ENCODE data around the gene CAPN5.

CAPN5 gene

DNA sequence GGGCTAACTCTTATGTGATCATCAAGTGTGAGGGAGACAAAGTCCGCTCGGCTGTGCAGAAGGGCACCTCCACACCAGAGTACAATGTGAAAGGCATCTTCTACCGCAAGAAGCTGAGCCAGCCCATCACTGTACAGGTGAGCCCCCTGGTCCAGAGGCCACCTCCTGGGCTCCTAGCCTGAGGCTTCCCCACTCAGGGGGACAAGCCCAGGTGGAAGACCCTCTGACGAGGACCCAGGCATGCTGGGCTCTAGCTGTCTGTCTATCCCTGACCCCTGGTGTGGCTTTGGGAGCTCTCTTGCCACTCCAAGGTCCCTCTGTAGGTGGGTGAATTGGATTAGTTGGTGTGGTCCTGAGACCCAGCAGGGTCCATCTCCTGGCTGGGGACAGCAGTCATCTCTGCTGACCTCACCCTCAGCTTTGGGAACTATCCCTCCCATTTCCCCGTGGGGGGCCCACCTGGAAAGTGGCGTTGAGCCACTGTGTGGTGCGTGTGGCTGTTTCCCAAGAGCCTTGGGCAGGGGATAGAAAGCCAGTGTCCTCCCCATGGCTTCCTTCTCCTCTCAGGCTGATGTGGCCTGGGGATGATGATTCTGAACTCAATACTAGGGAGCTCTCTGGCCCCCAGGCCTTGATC lies 55.9 kb downstream of the CAPN5 start:
- Histone ChIP-seq H3K4me3 (ENCODE audit: low read length, poor library complexity, severe bottlenecking) (no peak overlapping the region), H3F3A (ENCODE audit: low read depth) (no peaks in the 10 kb centered on the region), H3K9me2 (replicated peaks; ENCODE audit: low read depth, low read length) (no peaks in the 10 kb centered on the region), H2AFZ (ENCODE audit: low read length) (no peak overlapping the region), H3K4me1 (ENCODE audit: insufficient read depth, low read length, poor library complexity, severe bottlenecking) (peaks cover 20% of the 10 kb centered on the region), H3K36me3 (ENCODE audit: insufficient read depth, low read length) (peaks cover 7% of the 10 kb centered on the region; the same call in 1 of the 2 replicates), H4K20me1 (ENCODE audit: insufficient read depth, low read length, poor library complexity, severe bottlenecking) (no peaks in the 10 kb centered on the region), H3K27me3 (ENCODE audit: insufficient read depth, low read length, poor library complexity, severe bottlenecking) (no peaks in the 10 kb centered on the region), H3K9ac (ENCODE audit: low read depth, low read length, poor library complexity, severe bottlenecking) (no peak overlapping the region), H3K79me2 (ENCODE audit: insufficient read depth, low read length) (no peaks in the 10 kb centered on the region), H3K9me3 (ENCODE audit: insufficient read depth, low read depth, low read length) (no peaks in the 10 kb centered on the region), H3K4me2 (ENCODE audit: low read depth, low read length, poor library complexity, severe bottlenecking) (no peak overlapping the region)
- TF ChIP-seq EZH2phosphoT487 (IDR thresholded peaks at IDR 0.05; ENCODE audit: borderline replicate concordance) (no peak), CTCF (conservative IDR thresholded peaks at IDR 0.05; ENCODE audit: low read length) (no peak)

DNA sequence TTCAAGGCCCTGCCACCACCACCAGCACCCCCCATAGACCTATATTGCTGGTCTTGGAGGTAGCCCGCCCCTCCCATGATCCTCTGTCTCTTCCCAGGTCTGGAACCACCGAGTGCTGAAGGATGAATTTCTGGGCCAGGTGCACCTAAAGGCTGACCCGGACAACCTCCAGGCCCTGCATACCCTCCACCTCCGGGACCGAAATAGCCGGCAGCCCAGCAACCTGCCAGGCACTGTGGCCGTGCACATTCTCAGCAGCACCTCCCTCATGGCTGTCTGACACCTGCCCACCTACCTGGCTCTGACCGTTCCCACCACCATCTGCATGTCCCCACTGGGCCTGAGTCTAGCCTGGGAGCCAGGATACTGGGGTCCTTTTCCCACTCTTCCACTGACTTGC lies 56.8 kb downstream of the CAPN5 start:
- no peaks in the 10 kb centered on the region; the same call in 1 of the 2 replicates for H3K36me3 ChIP-seq (ENCODE audit: insufficient read depth, low read length)
- no peaks in the 10 kb centered on the region for H4K20me1 ChIP-seq (ENCODE audit: insufficient read depth, low read length, poor library complexity, severe bottlenecking)
- H3K4me1 ChIP-seq (ENCODE audit: insufficient read depth, low read length, poor library complexity, severe bottlenecking), result peaks cover 20% of the 10 kb centered on the region
- no peak overlapping the region for H3K9ac ChIP-seq (ENCODE audit: low read depth, low read length, poor library complexity, severe bottlenecking)
- H3K4me2 ChIP-seq (ENCODE audit: low read depth, low read length, poor library complexity, severe bottlenecking), result no peak overlapping the region
- no peaks in the 10 kb centered on the region for H3K27me3 ChIP-seq (ENCODE audit: insufficient read depth, low read length, poor library complexity, severe bottlenecking)
- H2AFZ ChIP-seq (ENCODE audit: low read length), result no peak overlapping the region
- H3K4me3 ChIP-seq (ENCODE audit: low read length, poor library complexity, severe bottlenecking), result no peak overlapping the region
- no peaks in the 10 kb centered on the region for H3K79me2 ChIP-seq (ENCODE audit: insufficient read depth, low read length)
- H3K9me2 ChIP-seq (replicated peaks; ENCODE audit: low read depth, low read length), result no peaks in the 10 kb centered on the region
- TF ChIP-seq EZH2phosphoT487 (IDR thresholded peaks at IDR 0.05; ENCODE audit: borderline replicate concordance) (no peak), CTCF (conservative IDR thresholded peaks at IDR 0.05; ENCODE audit: low read length) (no peak)
- H3F3A ChIP-seq (ENCODE audit: low read depth), result no peaks in the 10 kb centered on the region
- no peaks in the 10 kb centered on the region for H3K9me3 ChIP-seq (ENCODE audit: insufficient read depth, low read depth, low read length)

DNA sequence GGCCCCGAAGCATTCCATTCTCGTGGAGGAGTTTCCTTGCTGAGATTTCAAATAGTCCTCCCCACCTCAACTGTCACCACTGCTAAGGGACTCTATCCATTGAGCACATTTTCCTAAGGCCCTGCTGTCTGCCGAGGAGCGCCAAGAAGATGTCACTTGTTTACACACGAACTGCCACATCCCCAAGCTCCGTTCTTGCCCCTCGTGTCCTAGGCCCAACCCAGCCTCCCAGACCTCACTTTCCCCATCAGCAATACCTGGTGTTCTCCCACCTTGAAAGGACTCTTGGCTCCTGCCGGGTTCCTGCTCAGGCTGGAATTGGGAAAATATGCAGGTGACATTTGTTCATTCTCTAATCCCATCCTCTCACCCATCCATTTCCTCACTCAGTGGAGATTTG lies 57.3 kb downstream of the CAPN5 start:
- no peaks in the 10 kb centered on the region for H3K9me3 ChIP-seq (ENCODE audit: insufficient read depth, low read depth, low read length)
- H3K4me2 ChIP-seq (ENCODE audit: low read depth, low read length, poor library complexity, severe bottlenecking), result no peak overlapping the region
- H3K4me1 ChIP-seq (ENCODE audit: insufficient read depth, low read length, poor library complexity, severe bottlenecking), result peaks cover 20% of the 10 kb centered on the region
- H3K27me3 ChIP-seq (ENCODE audit: insufficient read depth, low read length, poor library complexity, severe bottlenecking), result no peaks in the 10 kb centered on the region
- no peaks in the 10 kb centered on the region; the same call in 1 of the 2 replicates for H3K36me3 ChIP-seq (ENCODE audit: insufficient read depth, low read length)
- TF ChIP-seq EZH2phosphoT487 (IDR thresholded peaks at IDR 0.05; ENCODE audit: borderline replicate concordance) (no peak), CTCF (conservative IDR thresholded peaks at IDR 0.05; ENCODE audit: low read length) (no peak)
- no peaks in the 10 kb centered on the region for H3F3A ChIP-seq (ENCODE audit: low read depth)
- H3K79me2 ChIP-seq (ENCODE audit: insufficient read depth, low read length), result no peaks in the 10 kb centered on the region
- no peak overlapping the region for H3K4me3 ChIP-seq (ENCODE audit: low read length, poor library complexity, severe bottlenecking)
- no peak overlapping the region for H2AFZ ChIP-seq (ENCODE audit: low read length)
- no peak overlapping the region for H3K9ac ChIP-seq (ENCODE audit: low read depth, low read length, poor library complexity, severe bottlenecking)
- no peaks in the 10 kb centered on the region for H4K20me1 ChIP-seq (ENCODE audit: insufficient read depth, low read length, poor library complexity, severe bottlenecking)
- H3K9me2 ChIP-seq (replicated peaks; ENCODE audit: low read depth, low read length), result no peaks in the 10 kb centered on the region
